ENCODE results near the gene CDK1.

GRCh38 chr10:60810437-60811182, 32.3 kb downstream of the CDK1 start:
- TF ChIP-seq EZH2 (IDR thresholded peaks at IDR 0.05): no peak
- no peak for TF ChIP-seq POLR2AphosphoS5 (IDR thresholded peaks at IDR 0.05; ENCODE audit: borderline replicate concordance, low read depth, low read length)

All from SK-N-MC (cell line).